GM19372 (cell line): ENCODE measurements around the gene ABHD8.

Source experiments
- ATAC-seq: cut with Tn5 transposase; IDR thresholded peaks from one replicate; pipeline ENCODE4 v1.9.1; 2021; ENCODE audit warnings: mild to moderate bottlenecking, low read depth, moderate library complexity; ENCODE audit not compliant: unreplicated experiment

The ABHD8 gene

GRCh38 chr19:17334414-17335409 is 31.5 kb upstream of the ABHD8 start, which contains the start of gene ANO8:
Gene ANO8 (minus strand): TSS chr19:17334855. CDS start chr19:17334670, 185 bp downstream.
- ATAC-seq: peak; percentile 51

GRCh38 chr19:17333611-17334413 is 30.6 kb upstream of the ABHD8 start:
- no peak for ATAC-seq

GRCh38 chr19:17332677-17333581 is 29.7 kb upstream of the ABHD8 start:
- no peak for ATAC-seq

GRCh38 chr19:17332360-17332676 is 29.1 kb upstream of the ABHD8 start:
- ATAC-seq: no peak

DNA sequence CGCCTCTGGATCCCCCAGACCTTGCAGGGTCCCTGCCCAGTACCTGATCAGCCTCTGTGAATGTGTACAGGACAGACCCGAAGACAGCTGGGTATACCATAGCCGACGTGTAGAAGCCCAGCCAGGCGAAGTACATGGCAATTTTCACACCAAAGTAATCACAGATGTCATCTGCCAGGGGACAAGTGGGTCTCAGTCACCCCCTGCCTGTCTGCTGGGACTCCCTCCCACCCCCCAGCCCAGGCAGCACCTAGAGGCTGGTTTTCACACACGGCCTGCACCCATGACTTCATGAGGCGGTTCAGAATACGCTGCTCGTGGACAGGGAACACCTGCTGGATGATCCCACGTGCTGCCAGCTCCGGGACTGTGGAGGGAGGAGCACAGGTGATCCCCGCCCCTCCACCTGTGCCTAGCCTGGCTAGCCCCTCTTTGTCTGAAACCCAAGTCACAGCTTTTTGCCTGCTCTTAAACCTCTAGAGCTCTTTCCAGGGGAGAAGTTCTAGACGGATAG is 27.9 kb upstream of the ABHD8 start:
- no peak for ATAC-seq

DNA sequence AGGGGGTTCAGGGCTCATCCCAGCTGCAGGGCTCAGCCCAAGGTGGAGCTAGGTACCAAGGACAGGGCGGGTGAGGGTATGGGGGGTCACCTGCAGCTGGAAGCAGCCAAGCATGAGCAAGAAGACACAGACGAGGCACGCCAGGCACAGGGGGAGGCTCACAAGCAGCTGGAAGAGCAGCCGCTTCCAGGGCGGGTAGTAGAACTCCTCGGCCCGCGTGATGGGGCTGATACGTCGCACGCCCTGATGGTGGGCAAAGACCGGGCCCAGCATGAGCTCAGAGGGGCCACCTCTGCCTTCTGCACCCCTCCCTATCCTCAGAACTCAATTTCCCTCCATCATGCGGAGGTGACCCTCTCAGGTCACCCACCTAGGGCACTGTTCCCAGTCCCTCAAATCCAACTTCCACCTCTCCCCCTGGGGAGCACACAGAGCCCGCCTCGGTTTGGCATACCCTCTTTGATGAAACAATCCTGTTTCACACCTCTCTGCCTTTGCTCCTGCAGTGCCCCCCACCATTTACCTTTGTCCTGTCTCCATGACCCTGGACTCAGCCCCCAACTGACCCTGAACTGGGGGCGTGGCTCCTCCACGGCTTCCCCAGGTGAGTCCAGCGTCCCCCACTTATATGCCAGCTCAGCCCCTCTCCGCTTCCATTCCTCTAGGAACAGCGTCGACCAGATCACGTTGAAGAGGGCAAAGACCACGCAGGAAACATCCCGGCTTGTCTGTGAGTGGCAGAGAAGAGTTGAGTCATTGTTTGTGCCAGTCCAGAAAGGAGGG is 27.2 kb upstream of the ABHD8 start:
- no peak for ATAC-seq

DNA sequence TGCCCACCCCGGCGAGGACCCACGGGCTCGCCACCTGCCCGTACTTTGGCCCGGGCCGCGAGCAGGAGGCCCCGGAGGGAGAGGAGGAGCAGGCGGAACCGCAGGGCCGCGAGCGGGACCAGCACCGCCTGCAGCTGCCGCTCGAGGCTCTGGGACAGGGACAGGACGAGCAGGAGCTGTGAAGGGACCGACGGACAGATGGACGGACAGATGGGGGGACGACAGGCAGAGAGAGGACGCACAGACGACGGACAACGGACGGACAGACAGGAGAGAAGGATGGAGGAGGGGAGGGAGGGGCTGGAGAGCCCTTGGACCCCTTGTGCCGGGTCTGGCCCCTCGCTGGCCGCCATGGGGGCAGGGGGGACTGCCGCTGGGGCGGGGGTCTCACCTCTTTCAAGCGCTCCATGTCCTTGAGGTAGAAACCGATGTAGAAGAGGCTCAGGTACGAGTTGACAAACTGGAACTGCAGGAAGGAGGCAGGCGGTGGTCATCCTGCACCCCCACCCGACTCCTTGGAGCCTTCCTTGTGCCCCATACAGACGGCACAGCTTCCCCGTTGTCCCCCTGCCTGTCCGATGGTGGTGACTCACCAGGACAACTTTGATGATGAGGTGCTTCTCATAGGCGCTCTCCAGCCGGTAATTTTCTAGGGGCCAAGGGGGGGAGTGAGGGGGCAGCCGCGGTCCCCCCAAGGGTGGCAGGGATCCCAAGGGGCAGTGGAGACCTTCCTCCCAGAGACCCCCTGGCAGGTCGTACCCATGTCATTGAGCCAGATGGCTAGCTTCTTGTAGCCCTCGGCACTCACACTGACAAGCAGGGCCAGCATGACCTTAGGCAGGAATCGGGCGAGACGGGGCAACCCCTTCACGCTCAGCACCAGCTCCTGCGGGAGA is 26.4 kb upstream of the ABHD8 start:
- ATAC-seq: no peak

DNA sequence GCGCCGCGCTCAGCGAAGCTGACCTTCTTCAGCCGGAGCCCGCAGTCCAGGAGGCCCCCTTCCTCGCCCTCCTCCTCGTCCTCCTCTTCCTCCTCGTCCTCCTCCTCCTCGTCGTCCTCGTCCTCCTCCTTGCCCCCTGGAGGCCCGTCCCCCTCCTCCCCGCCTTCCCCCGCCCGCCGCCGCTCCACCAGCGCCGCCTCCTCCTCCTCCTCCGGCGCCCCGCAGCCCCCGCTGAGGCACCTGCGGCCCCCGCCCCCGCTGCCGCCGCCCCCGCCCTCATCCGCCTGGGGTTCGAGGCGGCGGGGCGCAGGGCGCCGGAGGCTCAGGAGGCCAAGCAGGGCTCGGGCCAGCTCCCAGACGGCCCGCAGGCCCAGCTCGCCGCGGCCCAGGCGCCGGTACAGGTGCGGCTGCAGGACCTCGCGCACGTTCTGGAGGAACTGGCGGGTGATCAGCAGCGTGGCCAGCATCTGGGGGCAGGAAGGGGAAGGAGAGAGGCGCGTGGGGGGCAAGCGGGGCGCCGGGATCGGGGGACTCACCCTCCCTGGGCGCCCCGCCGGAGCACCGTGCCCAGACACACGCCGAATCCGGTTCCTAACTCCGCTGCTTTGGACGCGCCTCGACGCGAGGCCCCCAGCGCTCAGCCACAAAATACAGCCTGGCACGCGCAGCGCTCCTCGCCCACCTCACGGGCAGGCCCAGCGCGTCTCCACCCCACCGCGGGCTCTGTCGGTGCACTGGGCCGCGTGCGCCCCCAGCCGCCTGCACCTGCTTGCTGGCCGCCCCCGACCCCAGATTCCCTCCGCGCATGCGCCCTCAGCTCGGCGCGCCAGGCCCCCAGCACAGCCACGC is 25.5 kb upstream of the ABHD8 start:
- ATAC-seq: no peak

- ATAC-seq: no peak
These were observed 24.7 kb upstream of the ABHD8 start for GRCh38 chr19:17327654-17328516.

DNA sequence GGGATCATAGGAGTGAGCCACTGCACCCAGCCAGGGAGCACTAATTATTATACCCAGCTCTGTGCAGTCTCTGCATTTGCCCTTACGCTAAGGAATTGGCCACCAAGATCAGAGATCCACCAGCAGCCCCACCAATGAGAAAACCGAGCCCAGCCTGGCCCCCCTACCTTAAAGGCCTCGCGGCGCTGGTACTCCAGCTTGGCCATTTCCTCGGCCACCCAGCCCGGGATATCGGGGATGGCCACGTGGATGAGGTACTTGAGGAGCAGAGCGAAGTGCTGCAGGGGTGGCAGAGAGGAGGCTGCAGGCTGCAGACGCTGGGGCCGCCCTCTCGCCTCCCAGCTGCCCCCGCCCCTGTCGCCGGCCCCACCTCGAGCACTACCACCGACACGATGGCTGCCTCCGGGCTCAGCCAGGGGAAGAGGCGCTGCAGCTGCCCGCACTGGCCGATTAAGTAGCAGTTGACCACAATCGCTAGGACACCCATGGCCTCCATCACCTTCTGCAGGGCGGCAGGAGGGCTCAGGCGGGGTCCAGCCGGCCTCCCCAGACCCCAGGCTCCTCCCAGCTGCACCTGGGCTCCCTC is 23.9 kb upstream of the ABHD8 start:
- ATAC-seq: no peak

- ATAC-seq: no peak
These were observed 23.4 kb upstream of the ABHD8 start for GRCh38 chr19:17326595-17326966.

DNA sequence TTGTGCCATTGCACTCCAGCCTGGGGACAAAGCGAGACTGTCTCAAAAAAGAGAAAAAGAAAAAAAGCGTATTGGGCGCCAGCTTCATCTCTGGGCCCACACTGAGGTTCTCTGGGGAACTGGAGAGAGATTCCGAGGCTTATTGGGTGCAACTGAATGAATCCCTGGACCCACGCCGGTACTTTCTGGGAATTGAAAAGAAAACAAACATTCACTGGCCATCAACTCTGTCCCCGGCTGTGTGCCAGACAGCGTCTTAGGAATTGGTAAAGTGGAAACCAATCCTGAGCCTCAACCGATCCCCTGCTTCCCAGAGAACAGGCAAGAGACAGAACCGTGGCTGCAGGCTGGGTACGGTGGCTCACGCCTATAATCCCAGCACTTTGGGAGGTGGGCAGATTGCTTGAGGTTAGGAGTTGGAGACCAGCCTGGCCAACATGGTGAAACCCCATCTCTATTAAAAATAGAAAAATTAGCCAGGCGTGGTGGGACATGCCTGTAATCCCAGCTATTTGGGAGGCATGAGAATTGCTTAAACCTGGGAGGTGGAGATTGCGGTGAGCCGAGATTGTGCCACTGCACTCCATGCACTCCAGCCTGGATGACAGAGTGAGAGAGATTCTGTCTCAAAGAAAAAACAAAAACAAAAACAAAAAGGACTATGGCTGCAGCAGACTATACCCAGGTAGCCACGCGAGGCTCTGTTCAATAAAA is 22.8 kb upstream of the ABHD8 start:
- ATAC-seq: no peak

DNA sequence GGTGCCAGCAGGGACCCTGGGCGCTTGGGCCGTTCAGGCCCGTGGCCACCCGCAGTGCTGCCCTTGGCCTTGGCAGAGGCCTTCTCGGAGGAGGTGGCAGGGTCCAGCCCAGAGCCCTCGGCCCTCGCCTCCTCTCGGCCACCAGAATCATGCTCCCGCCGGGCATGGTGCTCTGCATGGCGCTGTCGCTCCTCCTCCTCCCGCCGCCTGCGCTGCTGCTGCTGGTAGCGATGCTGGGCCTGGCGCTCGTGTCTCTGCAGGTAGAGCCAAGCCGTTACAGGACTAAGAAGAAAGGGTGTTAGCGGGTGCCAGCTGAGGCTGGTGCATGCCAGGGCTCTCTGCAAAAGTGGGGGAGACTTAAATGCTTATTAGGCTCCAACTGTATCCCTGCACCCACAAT is 21.9 kb upstream of the ABHD8 start:
- no peak for ATAC-seq

GRCh38 chr19:17324357-17325114 is 21.3 kb upstream of the ABHD8 start:
- ATAC-seq: no peak

- no peak for ATAC-seq
These were observed 20.7 kb upstream of the ABHD8 start for GRCh38 chr19:17323964-17324332.
